Right cardiac atrium (tissue), 5 donors: Measurements from ENCODE around the gene EBF3. TPM values are rescaled to one million over a fixed set of nuclear protein-coding genes. Genes with fewer than 3 reads are reported as not detected.

Experiments used
- ATAC-seq, 2 donors: fragments of 200-7000 bp; cut with Tn5 transposase; one replicate each; pipeline versions ENCODE4 v1.8.0 to v1.9.1; 2020; ENCODE audit warnings: moderate library complexity in 2 of 2, mild to moderate bottlenecking in 1 of 2
- DNase-seq, 3 donors: peaks; one replicate each; pipeline ENCODE4 v3.0.0-alpha.2; 2020
- H3K27ac ChIP-seq: one replicate; pipeline ENCODE4 v1.5.1; 2013; ENCODE audit warnings: mild to moderate bottlenecking, low read length, control low read depth, moderate library complexity
- H3K27me3 ChIP-seq: one replicate; pipeline ENCODE4 v1.6.1; 2013; ENCODE audit not compliant: control insufficient read depth, insufficient read depth
- H3K4me1 ChIP-seq: one replicate; pipeline ENCODE4 v1.6.1; 2013; ENCODE audit warnings: low read length; ENCODE audit not compliant: control insufficient read depth, insufficient read depth
- H3K4me3 ChIP-seq: one replicate; pipeline ENCODE4 v1.5.1; 2013; ENCODE audit warnings: low read length, control low read depth
- H3K9me3 ChIP-seq: one replicate; pipeline ENCODE4 v1.6.1; 2013; ENCODE audit warnings: low read length; ENCODE audit not compliant: control insufficient read depth
- WGBS: extraction: QIAGEN DNeasy Blood & Tissue Kit; methylation state at CpG from one replicate; pipeline ENCODE4 v1.1.7; 2013; 5-methylcytosine and 5-hydroxymethylcytosine counted together
- intact Hi-C, 4 donors: fragments of 100-400 bp; cut with DNase I; formaldehyde crosslinking; loops; one replicate each; pipeline versions ENCODE4 v1.11.0 to v1.14.0; 2022 to 2023
- polyA plus RNA-seq: library from polyadenylated mRNA; stranded (reverse); fragments of 200-250 nt; gene quantifications from one replicate; pipeline ENCODE4 v1.2.3, GENCODE V29; 2013
- total RNA-seq, 4 donors: library from RNA; stranded (reverse); fragmentation: NEBNext Ultra II Directional; extraction: Animal tissue kit (Norgen Biotek cat#: 25700); gene quantifications; one replicate each; pipeline ENCODE4 v1.2.1, GENCODE V29; 2021
- donor health status: healthy with polysubstance abuse.
- donor health status: DM: no; HTN: yes; CAD: no.
- donor health status: DM: no; HTN: no; CAD: no.
- donor health status: DM: no; HTN: yes; CAD: no; lungs with severe emphysema.
- donor health status: DM: yes; HTN: yes; CAD: no.

Gene EBF3
- total and polyA plus RNA-seq, 5 donors: 4.4 to 9.7 (median 8.5) TPM

GRCh38 chr10:129901389-129902006, 62.6 kb downstream of the EBF3 start:
- H3K4me1 ChIP-seq: no peaks in the 10 kb centered on the region
- no peak overlapping the region for H3K27ac ChIP-seq
- no peak for DNase-seq
- H3K9me3 ChIP-seq: no peaks in the 10 kb centered on the region
- ATAC-seq: no peak
- intact Hi-C loops: no loop called here
- 72% methylated on average over 15 of the region's 15 CpGs for WGBS
- H3K4me3 ChIP-seq: no peak overlapping the region
- H3K27me3 ChIP-seq: no peaks in the 10 kb centered on the region

- 72% methylated on average over 1 of the region's 1 CpG for WGBS
- intact Hi-C loops: no loop called here
- Histone ChIP-seq H3K27ac (no peak overlapping the region), H3K4me3 (no peak overlapping the region), H3K4me1 (no peaks in the 10 kb centered on the region), H3K27me3 (no peaks in the 10 kb centered on the region), H3K9me3 (no peaks in the 10 kb centered on the region)
- ATAC-seq (no peak), DNase-seq (no peak)
Observed at GRCh38 chr10:129900825-129901224, 63.2 kb downstream of the EBF3 start.

DNA sequence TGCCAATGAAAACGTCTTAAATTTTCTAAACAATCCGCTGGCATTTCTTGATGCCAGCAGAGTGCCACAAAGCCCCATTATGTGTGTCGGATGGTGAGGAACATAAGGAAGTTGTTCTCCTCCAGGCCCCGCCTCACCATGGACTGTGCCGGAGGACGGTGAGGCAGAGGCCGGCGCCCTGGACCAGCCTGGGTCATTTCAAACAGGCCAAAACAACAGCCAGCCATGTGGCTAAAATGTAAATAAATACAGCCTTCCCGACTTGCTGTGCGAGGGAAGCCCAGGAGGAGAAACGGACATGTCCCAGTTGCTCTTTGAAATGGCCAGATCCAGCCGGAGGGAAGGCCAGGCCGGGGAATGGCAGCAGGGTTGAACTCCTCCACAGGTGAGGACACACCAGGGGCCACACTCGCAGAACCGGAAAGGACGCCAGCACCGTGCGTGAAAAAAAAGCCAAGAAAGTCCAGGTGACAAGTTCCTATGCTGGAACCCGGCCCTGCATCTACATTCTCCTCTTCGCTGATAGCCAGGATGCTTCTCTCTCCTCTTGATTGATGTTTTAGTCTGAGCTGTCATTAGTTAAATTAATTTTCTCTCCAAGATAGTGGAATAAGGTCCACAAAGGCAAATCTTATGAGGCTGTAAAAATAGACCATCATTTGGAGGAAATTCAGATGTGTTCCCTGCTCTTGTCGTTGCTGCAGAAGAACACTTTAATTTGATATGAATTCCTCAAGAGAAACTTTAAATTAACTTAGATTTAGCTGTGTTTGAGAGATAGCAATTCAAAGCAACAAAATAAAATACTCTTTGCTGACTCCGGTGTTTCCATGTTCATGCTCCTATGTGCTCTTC, 64.6 kb downstream of the EBF3 start:
- Histone ChIP-seq H3K4me3 (no peak overlapping the region), H3K4me1 (no peaks in the 10 kb centered on the region), H3K9me3 (no peaks in the 10 kb centered on the region), H3K27me3 (no peaks in the 10 kb centered on the region), H3K27ac (no peak overlapping the region)
- WGBS: 58% methylated on average over 22 of the region's 22 CpGs
- intact Hi-C loops: loop anchor here in 1 of 4 donors (10.0 kb wide), 1 partner anchor 45 kb away; no protein-coding TSS in a partner anchor
- ATAC-seq: no peak
- no peak for DNase-seq

- WGBS: 53% methylated on average over 38 of the region's 38 CpGs
- Histone ChIP-seq H3K4me1 (no peaks in the 10 kb centered on the region), H3K4me3 (no peak overlapping the region), H3K9me3 (no peaks in the 10 kb centered on the region), H3K27me3 (no peaks in the 10 kb centered on the region), H3K27ac (no peak overlapping the region)
- ATAC-seq (no peak), DNase-seq (no peak)
- intact Hi-C loops: loop anchor here in 1 of 4 donors (10.0 kb wide), 1 partner anchor 46 kb away; no protein-coding TSS in a partner anchor
Observed at GRCh38 chr10:129898706-129899268, 65.3 kb downstream of the EBF3 start.

DNA sequence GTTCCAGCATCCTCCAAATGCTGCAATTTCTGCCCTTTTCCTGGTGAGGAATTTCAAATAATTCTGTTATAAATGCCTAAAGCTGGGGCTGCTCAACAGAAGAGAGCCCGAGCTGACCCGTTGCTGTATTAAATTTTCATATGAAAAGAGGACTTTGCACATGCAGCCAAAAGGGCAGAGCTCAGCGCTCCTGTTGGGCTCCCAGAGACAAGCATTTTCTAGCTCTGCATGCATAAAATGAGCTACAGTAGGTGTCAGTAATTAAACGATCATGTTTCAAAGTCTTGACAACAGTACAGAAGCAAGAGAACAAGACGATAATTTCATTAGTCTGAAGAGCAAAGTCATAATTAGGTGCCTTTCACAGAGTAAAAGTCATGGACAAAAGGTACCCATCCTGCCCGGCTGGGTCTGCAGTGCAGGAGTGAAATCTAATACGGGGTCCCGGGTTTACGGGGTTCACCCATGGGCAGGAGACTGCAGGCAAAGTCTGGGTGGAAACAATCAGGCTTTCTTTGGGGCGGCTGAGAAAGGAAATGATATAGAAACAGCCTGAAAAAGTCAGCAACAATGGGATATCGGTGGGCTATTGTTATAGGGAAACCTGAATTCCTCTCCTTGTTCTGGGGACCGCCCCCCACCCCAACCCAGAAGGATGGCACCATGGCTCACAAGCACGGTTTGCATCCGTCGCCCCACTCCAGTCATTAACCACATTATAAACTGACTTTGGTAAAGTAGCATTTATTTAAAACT, 66.0 kb downstream of the EBF3 start:
- Histone ChIP-seq H3K4me1 (no peaks in the 10 kb centered on the region), H3K27me3 (no peaks in the 10 kb centered on the region), H3K4me3 (no peak overlapping the region), H3K9me3 (no peaks in the 10 kb centered on the region), H3K27ac (no peak overlapping the region)
- no peak for ATAC-seq
- no peak for DNase-seq
- intact Hi-C loops: loop anchor here in 1 of 4 donors (10.0 kb wide), 1 partner anchor 47 kb away; no protein-coding TSS in a partner anchor
- 56% methylated on average over 15 of the region's 15 CpGs for WGBS

DNA sequence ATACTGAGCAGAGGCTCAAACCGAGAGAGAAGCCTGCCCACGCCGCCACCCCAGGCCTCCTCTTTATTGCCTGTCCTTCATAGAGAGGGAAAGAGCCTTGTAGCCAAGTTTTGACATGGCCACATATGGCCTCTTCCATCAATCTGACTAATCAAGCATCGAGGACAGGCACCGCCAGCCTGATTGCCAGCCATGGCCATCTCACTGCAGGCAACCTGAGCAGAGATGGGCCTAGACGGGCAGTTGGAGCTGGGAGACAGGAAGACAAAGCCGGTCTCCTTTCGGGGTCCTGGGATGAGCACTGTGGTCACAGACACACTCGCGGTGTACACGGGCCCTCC, 67.2 kb downstream of the EBF3 start:
- intact Hi-C loops: loop anchor here in 1 of 4 donors (10.0 kb wide), 1 partner anchor 48 kb away; no protein-coding TSS in a partner anchor
- H3K27ac ChIP-seq: no peak overlapping the region
- ATAC-seq: no peak
- no peaks in the 10 kb centered on the region for H3K9me3 ChIP-seq
- no peak for DNase-seq
- H3K4me1 ChIP-seq: peaks cover 3% of the 10 kb centered on the region
- WGBS: 92% methylated on average over 11 of the region's 11 CpGs
- H3K4me3 ChIP-seq: no peak overlapping the region
- no peaks in the 10 kb centered on the region for H3K27me3 ChIP-seq

DNA sequence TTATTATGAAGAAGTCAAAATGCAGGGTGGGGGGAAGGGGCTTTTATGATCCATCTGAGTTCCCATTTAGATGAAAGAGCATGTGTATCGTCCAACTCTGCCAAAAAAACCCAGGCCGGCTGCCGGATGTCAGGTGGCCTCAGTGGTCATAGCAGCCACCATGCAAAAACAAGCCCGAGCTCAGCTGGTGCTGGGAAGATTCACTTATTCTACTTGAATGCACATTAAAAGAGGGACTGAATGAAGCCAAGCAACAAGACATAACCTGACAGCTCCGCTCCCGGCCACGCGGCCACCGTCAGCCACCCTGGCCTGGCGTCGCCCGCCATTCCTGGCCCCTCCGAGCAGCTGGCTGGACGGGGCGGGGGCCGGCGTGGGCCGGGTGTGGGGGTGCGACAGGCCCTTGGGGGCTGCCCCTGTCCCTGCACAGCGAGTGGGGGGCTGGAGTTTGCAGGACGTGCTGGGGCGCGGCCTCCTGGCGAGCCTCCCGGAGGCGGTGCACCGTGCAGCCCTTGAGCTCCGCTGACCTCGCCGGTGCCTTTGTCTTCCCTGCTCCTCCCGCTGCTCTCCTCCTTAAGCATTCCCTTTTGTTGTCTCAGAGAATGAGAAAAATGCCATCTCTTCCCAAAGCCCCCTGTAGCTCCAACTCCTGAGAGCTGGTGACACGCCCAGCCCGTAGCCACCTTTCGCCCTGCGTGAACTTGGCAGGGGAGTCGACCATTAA, 67.8 kb downstream of the EBF3 start:
- WGBS: 83% methylated on average over 36 of the region's 36 CpGs
- DNase-seq: no peak
- H3K4me1 ChIP-seq: peaks cover 6% of the 10 kb centered on the region
- H3K4me3 ChIP-seq: no peak overlapping the region
- no peak for ATAC-seq
- intact Hi-C loops: loop anchor here in 1 of 4 donors (10.0 kb wide), 1 partner anchor 49 kb away; no protein-coding TSS in a partner anchor
- H3K9me3 ChIP-seq: no peaks in the 10 kb centered on the region
- H3K27ac ChIP-seq: no peak overlapping the region
- H3K27me3 ChIP-seq: no peaks in the 10 kb centered on the region

DNA sequence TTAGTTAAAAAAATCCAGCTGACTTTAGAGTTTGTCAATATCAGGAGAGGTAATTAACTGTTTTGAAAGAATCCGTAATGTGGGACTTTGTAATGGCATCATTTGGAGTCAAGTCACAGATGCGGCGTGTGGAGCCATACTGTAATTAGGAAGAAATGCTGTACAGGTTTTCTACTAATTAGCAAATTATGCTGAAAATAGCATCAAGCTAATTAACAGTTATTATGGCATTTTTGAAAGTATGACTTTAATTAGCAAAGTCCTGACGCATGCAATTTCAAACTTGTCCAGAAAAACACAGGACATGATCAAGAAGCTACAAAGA, 68.3 kb downstream of the EBF3 start:
- intact Hi-C loops: loop anchor here in 1 of 4 donors (10.0 kb wide), 1 partner anchor 49 kb away; no protein-coding TSS in a partner anchor
- no peak overlapping the region for H3K4me3 ChIP-seq
- H3K27me3 ChIP-seq: no peaks in the 10 kb centered on the region
- H3K9me3 ChIP-seq: no peaks in the 10 kb centered on the region
- no peak overlapping the region for H3K27ac ChIP-seq
- 97% methylated on average over 4 of the region's 4 CpGs for WGBS
- no peak for ATAC-seq
- no peak for DNase-seq
- peaks cover 6% of the 10 kb centered on the region for H3K4me1 ChIP-seq

DNA sequence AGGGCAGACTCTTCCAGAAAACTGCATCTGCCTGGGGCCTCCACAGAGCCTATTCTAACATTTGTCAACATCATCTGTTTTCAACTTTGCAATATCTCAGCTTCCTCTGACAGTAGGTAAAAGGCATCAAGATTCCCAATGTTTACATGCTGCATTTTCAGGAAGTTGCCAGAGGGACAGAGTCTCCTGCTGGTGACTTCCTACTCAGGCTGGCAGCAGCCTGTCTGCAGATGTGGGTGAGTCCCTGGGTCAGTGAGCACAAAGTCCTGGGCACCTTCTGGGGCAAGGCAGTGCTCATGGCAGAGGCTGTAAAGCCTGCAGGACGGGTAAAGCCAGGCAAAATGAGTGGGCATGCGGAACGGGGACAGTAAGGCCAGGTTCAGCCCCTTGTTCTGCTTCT, 69.4 kb downstream of the EBF3 start:
- no peak for ATAC-seq

More for the DNA sequence above, 69.4 kb downstream of the EBF3 start:
- Histone ChIP-seq H3K27me3 (no peaks in the 10 kb centered on the region), H3K27ac (no peak overlapping the region), H3K4me3 (no peak overlapping the region), H3K4me1 (peaks cover 6% of the 10 kb centered on the region), H3K9me3 (no peaks in the 10 kb centered on the region)
- WGBS: 92% methylated on average over 3 of the region's 3 CpGs
- intact Hi-C loops: loop anchor here in 3 of 4 donors (5.0 to 10.0 kb wide), 3 partner anchors 50 to 68 kb away; partner anchors contain the start of gene EBF3 (in 1 of the 3)
- no peak for DNase-seq
